ENCODE measurements around the gene PGRMC2. TPM values are rescaled to one million over a fixed set of nuclear protein-coding genes. Genes with fewer than 3 reads are reported as not detected.

The PGRMC2 gene
- total RNA-seq, 1 experiment from 2014 or later, result 77.6 TPM

DNA sequence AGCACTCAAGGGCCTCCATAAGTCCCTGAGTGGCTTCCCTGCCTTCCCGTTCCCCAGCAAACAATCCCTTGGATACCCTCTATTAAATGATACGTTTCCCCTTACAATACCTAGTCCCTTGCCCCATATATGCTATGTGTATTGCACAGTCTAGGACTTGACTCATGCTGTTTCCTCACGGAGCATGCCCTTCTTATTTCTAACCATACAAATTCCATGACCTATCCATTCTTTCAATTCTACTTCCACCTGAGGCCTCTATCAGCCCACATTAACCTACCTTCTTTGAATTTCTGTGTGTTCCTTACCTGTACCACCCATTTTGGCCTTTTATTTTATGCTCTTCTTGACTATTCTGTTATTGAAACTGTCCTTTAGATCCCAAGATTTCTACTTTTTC is 2.9 kb upstream of the PGRMC2 start:
- H3K4me1 ChIP-seq (ENCODE audit: insufficient read depth, low read length), result no peaks in the 10 kb centered on the region
- H3K27ac ChIP-seq (ENCODE audit: insufficient read length, low read depth, low read length), result no peak overlapping the region
- H4K91ac ChIP-seq (ENCODE audit: insufficient read length, low read depth, low read length), result no peak overlapping the region
- Mint-ChIP-seq H3K9me3 (no peaks in the 10 kb centered on the region), H3K4me3 (no peak overlapping the region), H3K36me3 (ENCODE audit: insufficient read depth in 1 of 3, low read depth in 3 of 3) (peaks cover 2 to 6% (median 5%) of the 10 kb centered on the region in 3 experiments; a peak in 5 of 7 replicates), H3K4me1 (peaks cover 17% of the 10 kb centered on the region in 2 experiments), H3K27ac (no peak overlapping the region), H3K27me3 (ENCODE audit: low read depth) (no peaks in the 10 kb centered on the region)
- peaks cover 12% of the 10 kb centered on the region for H3K23me2 ChIP-seq (ENCODE audit: insufficient read length, low read depth, low read length, poor library complexity, severe bottlenecking)
- H2AFZ ChIP-seq (ENCODE audit: low read length), result no peak overlapping the region
- DNase-seq, result no peak
- H3K18ac ChIP-seq (ENCODE audit: insufficient read length, low read depth, low read length), result no peak overlapping the region
- H2BK15ac ChIP-seq (ENCODE audit: low read depth, low read length), result no peak overlapping the region
- no peaks in the 10 kb centered on the region for H3K9me3 ChIP-seq (ENCODE audit: control insufficient read depth, low read depth, low read length)
- H2BK5ac ChIP-seq (ENCODE audit: insufficient read length, low read length), result no peak overlapping the region
- H3T11ph ChIP-seq (ENCODE audit: low read length), result no peak overlapping the region
- no peak overlapping the region for H3K56ac ChIP-seq (ENCODE audit: insufficient read length, low read depth, low read length)
- TF ChIP-seq CTCF (conservative IDR thresholded peaks at IDR 0.05), result no peak
- H3K27me3 ChIP-seq (ENCODE audit: insufficient read depth, low read length), result no peaks in the 10 kb centered on the region
- H4K8ac ChIP-seq (replicated peaks; ENCODE audit: insufficient read length, low read depth, low read length), result no peak overlapping the region
- no peaks in the 10 kb centered on the region for H4K20me1 ChIP-seq (ENCODE audit: control insufficient read depth, insufficient read depth, insufficient read length)
- no peaks in the 10 kb centered on the region for H3K79me1 ChIP-seq (ENCODE audit: insufficient read depth, low read depth, low read length, poor library complexity, severe bottlenecking)
- no peak overlapping the region for H2BK20ac ChIP-seq (ENCODE audit: low read depth, low read length, poor library complexity, severe bottlenecking)
- H2AK5ac ChIP-seq (ENCODE audit: insufficient read length, low read length), result no peak overlapping the region
- no peak overlapping the region for H3K14ac ChIP-seq (ENCODE audit: insufficient read depth, low read length)
- no CpG with 5 or more reads among the region's 3 CpGs for whole genome bisulfite sequencing (ENCODE audit: extremely low coverage, insufficient read length, low lambda C conversion rate)
- no peak overlapping the region for H3K9ac ChIP-seq (ENCODE audit: extremely low read depth, insufficient read length, low read length)
- H2BK12ac ChIP-seq (ENCODE audit: insufficient read length, low read depth, low read length), result no peak overlapping the region
- peaks cover 12% of the 10 kb centered on the region; the same call in 1 of the 2 replicates for H3K79me2 ChIP-seq (ENCODE audit: insufficient read depth, low read length)
- no peak overlapping the region for H3K23ac ChIP-seq (ENCODE audit: insufficient read length, low read depth, low read length)
- no peak overlapping the region for H2BK120ac ChIP-seq (ENCODE audit: low read depth, low read length, poor library complexity, severe bottlenecking)
- no peak overlapping the region for H3K4ac ChIP-seq (ENCODE audit: low read depth, low read length)
- no peak overlapping the region for H3K4me2 ChIP-seq (ENCODE audit: insufficient read depth, insufficient read length, low read length)
- no peak overlapping the region for H4K5ac ChIP-seq (ENCODE audit: insufficient read length, low read depth, low read length)
